GM21423 (cell line): Measurements from ENCODE around the gene SRGN.
"Not testable (repeated sequence)": the region's sequence is repeated elsewhere in the genome, so short reads cannot be mapped to it uniquely, and the experiment has no call there.

Source experiments
- ATAC-seq: cut with Tn5 transposase; IDR thresholded peaks from one replicate; pipeline ENCODE4 v1.9.1; 2021; ENCODE audit warnings: mild to moderate bottlenecking, moderate library complexity; ENCODE audit not compliant: unreplicated experiment

Gene SRGN

GRCh38 chr10:69125554-69125953, 37.7 kb downstream of the SRGN start:
- ATAC-seq, result no peak

GRCh38 chr10:69130251-69130650, 42.3 kb downstream of the SRGN start:
- ATAC-seq, result no peak

- ATAC-seq, result no peak
Observed at GRCh38 chr10:69139961-69140360, 52.1 kb downstream of the SRGN start.

- ATAC-seq, result no peak
Observed at GRCh38 chr10:69141304-69141703, 53.4 kb downstream of the SRGN start.

GRCh38 chr10:69142074-69142473, 54.2 kb downstream of the SRGN start:
- not testable (repeated sequence) for ATAC-seq

GRCh38 chr10:69142983-69143382, 55.1 kb downstream of the SRGN start:
- ATAC-seq, result no peak

GRCh38 chr10:69145329-69145728, 57.4 kb downstream of the SRGN start:
- ATAC-seq, result no peak

- ATAC-seq, result no peak
Observed at GRCh38 chr10:69145864-69146263, 58.0 kb downstream of the SRGN start.

GRCh38 chr10:69146759-69147158, 58.9 kb downstream of the SRGN start:
- no peak for ATAC-seq

- ATAC-seq, result no peak
Observed at GRCh38 chr10:69151984-69152383, 64.1 kb downstream of the SRGN start.

- ATAC-seq, result no peak
Observed at GRCh38 chr10:69153227-69153626, 65.3 kb downstream of the SRGN start.
